ENCODE measurements around the gene SRPX. TPM values are rescaled to one million over a fixed set of nuclear protein-coding genes. Genes with fewer than 3 reads are reported as not detected.

The SRPX gene
- total RNA-seq, 1 donor from 2014 or later, result 43.2 TPM

- DNase-seq (ENCODE audit: low read depth), result peak; percentile 24
Observed at GRCh38 chrX:38142610-38143009, 78.1 kb downstream of the SRPX start.

- DNase-seq (ENCODE audit: low read depth), result no peak
Observed at GRCh38 chrX:38138900-38139299, 81.8 kb downstream of the SRPX start.

- DNase-seq (ENCODE audit: low read depth), result no peak
Observed at GRCh38 chrX:38138157-38138891, 82.3 kb downstream of the SRPX start.

DNA sequence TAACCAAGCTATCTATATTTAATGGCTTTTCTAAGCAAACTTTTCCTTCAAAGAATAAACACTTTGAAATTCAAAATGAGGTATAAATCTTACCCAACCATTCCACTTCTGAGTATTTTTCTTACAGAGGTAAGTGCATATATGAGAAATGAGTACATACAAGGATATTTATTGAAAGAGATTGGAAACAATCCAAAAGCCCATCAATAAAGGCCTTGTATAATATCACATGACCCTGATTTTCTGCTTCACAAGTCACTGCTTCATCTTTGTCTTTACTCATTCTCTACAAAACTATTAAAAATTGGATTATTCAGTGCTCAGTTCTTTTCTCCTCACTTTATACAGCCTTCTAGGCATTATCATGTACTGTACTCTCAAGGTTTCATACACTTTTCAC lies 91.3 kb downstream of the SRPX start:
- DNase-seq (ENCODE audit: low read depth), result no peak

- DNase-seq (ENCODE audit: low read depth), result no peak
Observed at GRCh38 chrX:38127961-38128360, 92.7 kb downstream of the SRPX start.

DNA sequence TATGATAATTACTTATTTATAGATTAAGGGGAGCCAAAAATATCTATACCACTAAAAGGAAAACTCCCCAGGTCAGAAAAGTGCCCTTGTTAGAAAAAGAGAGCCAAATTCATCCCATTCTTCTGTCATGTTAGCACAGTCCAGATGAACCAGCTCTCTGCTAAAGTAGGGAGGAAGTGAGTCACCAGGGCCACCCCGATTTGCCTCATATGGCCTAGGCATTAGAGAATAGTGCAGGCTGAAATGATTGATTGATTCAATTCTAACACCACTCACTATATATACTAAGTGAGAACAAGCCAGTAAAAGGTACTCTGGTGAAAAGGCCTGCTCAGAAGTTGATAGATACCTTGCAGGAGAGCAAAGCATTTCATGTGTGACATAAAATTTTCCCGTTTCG lies 94.5 kb downstream of the SRPX start:
- DNase-seq (ENCODE audit: low read depth), result no peak

DNA sequence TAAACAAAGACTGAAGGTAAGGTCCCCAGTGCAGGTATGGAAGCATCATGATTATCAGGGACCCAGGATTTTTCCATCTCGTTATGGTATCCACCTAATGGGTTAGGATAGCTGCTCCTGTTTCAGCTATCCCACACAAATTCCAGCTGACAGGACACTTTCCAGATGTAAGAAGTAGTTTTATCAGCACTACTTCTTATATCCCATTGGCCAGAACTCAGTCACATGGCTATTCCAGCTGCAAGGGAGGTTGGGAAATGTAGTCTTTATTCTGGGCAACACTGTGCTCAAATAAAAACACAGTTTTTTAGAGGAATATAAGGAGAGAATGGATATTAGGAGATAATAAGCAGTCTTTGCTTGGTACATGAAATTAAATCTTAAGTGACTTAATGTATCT lies 96.7 kb downstream of the SRPX start:
- no peak for DNase-seq (ENCODE audit: low read depth)

DNA sequence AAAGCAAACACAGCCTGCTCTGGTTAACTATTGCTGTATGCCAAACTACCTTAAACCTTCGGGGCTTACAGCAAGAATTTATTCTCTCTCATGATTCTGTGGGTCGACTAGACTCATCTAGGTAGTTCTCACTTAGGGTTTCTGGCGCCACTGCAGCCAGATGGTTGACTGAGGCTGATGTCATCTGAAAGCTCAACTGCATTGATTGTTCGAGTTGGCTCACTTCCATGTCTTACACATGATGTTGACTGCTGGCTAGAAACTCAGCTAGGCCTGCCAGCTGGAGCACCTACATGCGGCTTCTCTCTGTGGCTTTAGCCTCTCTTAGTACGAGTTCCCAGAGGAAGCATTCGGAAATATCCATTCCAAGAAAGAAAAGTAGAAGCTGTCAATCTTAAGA lies 103.2 kb downstream of the SRPX start:
- DNase-seq (ENCODE audit: low read depth), result no peak

DNA sequence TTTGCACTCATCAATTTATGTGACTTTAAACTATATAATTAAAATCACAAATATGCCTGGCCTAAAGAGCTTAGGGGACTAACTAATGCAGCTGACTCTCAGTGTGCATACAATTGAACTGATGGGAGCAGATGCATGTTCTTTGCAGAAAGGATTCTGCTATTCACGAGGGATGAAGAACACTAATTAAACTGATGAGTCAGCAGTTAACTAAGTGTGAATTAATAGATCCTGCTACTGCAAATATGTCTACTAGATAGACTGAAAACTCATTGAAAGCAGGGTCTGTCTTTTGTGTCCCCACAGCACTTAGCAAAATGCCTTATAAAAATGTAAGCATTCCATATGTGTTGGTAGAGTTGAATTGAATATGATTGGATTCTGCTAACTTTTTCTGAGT lies 104.0 kb downstream of the SRPX start:
- no peak for DNase-seq (ENCODE audit: low read depth)

- no peak for DNase-seq (ENCODE audit: low read depth)
Observed at GRCh38 chrX:38112566-38112965, 108.1 kb downstream of the SRPX start.

- DNase-seq (ENCODE audit: low read depth), result no peak
Observed at GRCh38 chrX:38111196-38111595, 109.5 kb downstream of the SRPX start.

GRCh38 chrX:38110231-38110630 lies 110.4 kb downstream of the SRPX start:
- no peak for DNase-seq (ENCODE audit: low read depth)

DNA sequence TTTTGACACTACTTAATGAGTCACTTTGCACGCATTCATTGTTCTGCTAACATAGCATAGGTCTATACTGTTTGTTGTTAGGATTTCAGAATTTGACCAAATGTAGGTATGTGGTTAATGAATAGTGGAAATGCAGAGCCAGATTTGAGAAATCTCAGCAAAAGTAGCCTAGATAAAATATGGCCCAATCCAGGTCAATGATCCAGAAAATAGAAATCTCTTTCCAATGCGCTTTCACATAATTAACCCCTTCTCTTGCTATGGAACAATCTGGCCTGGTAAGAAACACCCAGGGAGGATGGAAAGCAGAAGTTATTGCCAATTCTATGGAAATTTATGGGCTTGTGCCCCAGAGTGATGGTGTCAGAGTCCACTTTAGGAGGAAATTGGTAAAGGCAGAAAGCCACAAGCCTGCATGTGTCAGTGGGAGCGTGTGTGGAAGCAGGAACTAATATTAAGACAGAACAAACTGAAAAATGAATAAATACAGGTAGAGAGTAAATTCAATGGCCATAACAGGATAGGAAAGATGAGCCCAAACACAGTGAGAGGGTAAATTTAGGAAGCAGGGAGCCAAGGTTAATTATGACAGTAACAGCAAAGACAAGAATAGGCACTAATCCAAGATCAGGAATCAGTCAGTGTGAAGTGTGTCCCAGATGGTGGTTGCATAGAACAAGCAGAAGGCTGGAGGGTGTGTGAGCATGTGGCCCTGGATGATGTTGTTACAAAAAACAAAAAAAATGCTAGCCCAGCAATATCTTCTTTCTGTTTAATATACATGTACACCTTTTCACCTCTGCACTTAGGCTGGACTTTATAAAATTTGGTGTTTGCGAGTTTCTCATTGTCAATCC lies 111.4 kb downstream of the SRPX start:
- no peak for DNase-seq (ENCODE audit: low read depth)

DNA sequence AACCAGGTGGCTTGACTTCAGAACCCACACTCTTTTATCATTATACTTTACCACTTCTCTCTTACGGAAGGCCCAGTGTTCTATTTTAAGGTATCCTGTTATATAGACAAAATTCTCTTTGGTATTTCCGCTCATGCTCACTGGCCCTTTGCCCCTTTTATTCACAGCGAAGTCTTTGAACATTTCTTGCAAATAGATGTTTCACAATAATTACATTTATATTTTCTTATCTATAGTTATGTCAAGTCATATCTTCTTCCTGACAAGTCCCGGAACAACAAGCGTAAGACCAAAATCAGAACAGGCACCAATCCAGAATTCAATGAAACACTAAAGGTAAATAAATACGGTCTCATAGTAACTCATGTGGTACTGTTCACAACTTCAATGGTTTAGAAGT lies 112.3 kb downstream of the SRPX start:
- DNase-seq (ENCODE audit: low read depth), result no peak

DNA sequence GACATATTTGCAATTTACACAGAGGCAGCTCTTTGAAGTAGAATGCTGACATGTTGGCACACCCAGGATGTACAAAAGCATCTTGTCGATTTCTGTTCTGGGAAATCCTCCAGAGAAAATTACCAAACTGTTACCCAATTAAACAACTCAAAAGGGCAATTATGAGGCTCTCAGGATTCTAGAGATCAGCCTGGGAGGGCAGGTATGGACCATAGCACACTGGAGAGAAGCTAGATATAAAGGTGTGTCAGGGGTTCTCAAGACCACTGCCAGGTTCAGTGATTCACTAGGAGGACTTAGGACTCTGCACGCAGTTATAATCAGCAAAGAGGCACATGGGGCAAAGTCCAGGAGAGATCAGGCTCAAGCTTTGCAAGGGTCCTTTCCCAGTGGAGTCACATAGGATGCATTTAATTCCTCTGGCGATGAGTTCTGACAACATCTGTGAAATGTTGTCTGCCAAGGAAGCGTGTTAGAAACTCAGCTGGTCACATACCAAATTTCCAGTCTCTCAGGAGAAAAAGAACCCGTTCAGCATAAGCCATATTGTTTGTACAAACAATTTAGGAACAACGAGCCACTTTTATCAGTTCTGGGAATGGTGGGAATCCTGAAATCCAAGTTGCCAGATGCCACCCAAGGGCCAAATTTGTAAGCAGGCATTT lies 113.5 kb downstream of the SRPX start:
- DNase-seq (ENCODE audit: low read depth), result no peak

GRCh38 chrX:38105216-38105725 lies 115.4 kb downstream of the SRPX start:
- DNase-seq (ENCODE audit: low read depth), result no peak

- DNase-seq (ENCODE audit: low read depth), result no peak
Observed at GRCh38 chrX:38103857-38104812, 116.5 kb downstream of the SRPX start.

DNA sequence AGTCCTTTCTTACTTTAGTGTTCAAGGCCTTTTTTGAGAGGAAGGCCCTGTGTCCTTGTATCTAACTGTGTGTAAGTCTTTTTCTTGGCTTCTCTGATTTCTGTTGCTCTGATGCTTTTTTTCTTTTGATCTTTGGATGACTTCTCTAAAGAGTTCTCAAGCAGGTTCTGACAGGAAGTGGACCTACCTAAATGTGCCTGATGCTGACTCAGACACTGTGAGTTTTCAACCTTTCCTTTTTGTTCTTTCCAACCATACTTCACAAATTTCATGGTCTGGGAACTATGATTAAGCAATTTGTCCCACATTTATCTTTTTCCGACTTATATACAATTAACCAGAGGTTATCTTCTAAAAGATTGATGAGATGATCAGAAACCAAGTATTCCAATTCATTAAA lies 117.8 kb downstream of the SRPX start:
- DNase-seq (ENCODE audit: low read depth), result no peak

GRCh38 chrX:38102240-38102639 lies 118.4 kb downstream of the SRPX start:
- DNase-seq (ENCODE audit: low read depth), result no peak

- DNase-seq (ENCODE audit: low read depth), result no peak
Observed at GRCh38 chrX:38099688-38100087, 121.0 kb downstream of the SRPX start.

Measured in myocyte (in vitro differentiated cells).